HG03139 (cell line): ENCODE data around the gene THBS3.
A peak's percentile ranks its signal among the peaks of the same experiment; 100 is the strongest.
"Not testable (repeated sequence)": the region's sequence is repeated elsewhere in the genome, so short reads cannot be mapped to it uniquely, and the experiment has no call there.

Experiments
- ATAC-seq: cut with Tn5 transposase; IDR thresholded peaks from one replicate; pipeline ENCODE4 v1.9.1; 2021; ENCODE audit not compliant: unreplicated experiment

Gene THBS3

GRCh38 chr1:155174324-155175280 is 33.1 kb downstream of the THBS3 start:
- ATAC-seq = no peak

GRCh38 chr1:155173478-155174323 is 34.0 kb downstream of the THBS3 start, which contains the start of gene TRIM46:
TSS of gene TRIM46 (plus strand) at chr1:155173849. CDS start at chr1:155173967, 118 bp downstream.
- ATAC-seq = no peak

- peak; percentile 60 for ATAC-seq
Measured at GRCh38 chr1:155172732-155173477, 34.8 kb downstream of the THBS3 start, which contains the start of gene KRTCAP2. TSS of gene KRTCAP2 (minus strand) at chr1:155173304. CDS start at chr1:155173224, 80 bp downstream.

GRCh38 chr1:155171836-155172731 is 35.6 kb downstream of the THBS3 start:
- no peak for ATAC-seq

- no peak for ATAC-seq
Measured at GRCh38 chr1:155170806-155171205, 36.9 kb downstream of the THBS3 start.

- no peak for ATAC-seq
Measured at GRCh38 chr1:155170101-155170785, 37.5 kb downstream of the THBS3 start.

GRCh38 chr1:155169541-155169940 is 38.2 kb downstream of the THBS3 start:
- no peak for ATAC-seq

GRCh38 chr1:155168456-155169210 is 39.1 kb downstream of the THBS3 start:
- ATAC-seq = no peak

GRCh38 chr1:155168105-155168445 is 39.6 kb downstream of the THBS3 start:
- ATAC-seq = not testable (repeated sequence)

GRCh38 chr1:155167166-155168104 is 40.3 kb downstream of the THBS3 start:
- ATAC-seq = peak; percentile 47

- ATAC-seq = no peak
Measured at GRCh38 chr1:155166471-155167165, 41.1 kb downstream of the THBS3 start.

GRCh38 chr1:155166051-155166470 is 41.6 kb downstream of the THBS3 start:
- no peak for ATAC-seq

GRCh38 chr1:155164625-155165024 is 43.1 kb downstream of the THBS3 start:
- ATAC-seq = not testable (repeated sequence)

GRCh38 chr1:155163785-155164184 is 43.9 kb downstream of the THBS3 start:
- ATAC-seq = not testable (repeated sequence)

GRCh38 chr1:155162631-155163030 is 45.1 kb downstream of the THBS3 start:
- not testable (repeated sequence) for ATAC-seq

GRCh38 chr1:155160128-155160527 is 47.6 kb downstream of the THBS3 start:
- ATAC-seq = no peak

- ATAC-seq = no peak
Measured at GRCh38 chr1:155158991-155159390, 48.7 kb downstream of the THBS3 start.
